Rectal smooth muscle tissue (tissue), 1 donor: ENCODE measurements around the gene RREB1.
A peak's percentile ranks its signal among the peaks of the same experiment; 100 is the strongest.

ENCODE experiments used
- H3K27ac ChIP-seq: one replicate; pipeline ENCODE4 v1.7.0; 2013; ENCODE audit warnings: low read depth, low read length, inconsistent platforms
- H3K27me3 ChIP-seq: one replicate; pipeline ENCODE4 v1.7.0; 2013; ENCODE audit warnings: low read length; ENCODE audit not compliant: control insufficient read depth, insufficient read depth
- H3K36me3 ChIP-seq: one replicate; pipeline ENCODE4 v1.7.0; 2013; ENCODE audit warnings: low read length; ENCODE audit not compliant: control insufficient read depth, insufficient read depth
- H3K4me1 ChIP-seq: one replicate; pipeline ENCODE4 v1.7.0; 2013; ENCODE audit warnings: low read length; ENCODE audit not compliant: control insufficient read depth, insufficient read depth
- H3K4me3 ChIP-seq: one replicate; pipeline ENCODE4 v1.7.0; 2013; ENCODE audit warnings: low read length
- H3K9ac ChIP-seq: one replicate; pipeline ENCODE4 v1.7.0; 2013; ENCODE audit warnings: low read length

RREB1 gene

DNA sequence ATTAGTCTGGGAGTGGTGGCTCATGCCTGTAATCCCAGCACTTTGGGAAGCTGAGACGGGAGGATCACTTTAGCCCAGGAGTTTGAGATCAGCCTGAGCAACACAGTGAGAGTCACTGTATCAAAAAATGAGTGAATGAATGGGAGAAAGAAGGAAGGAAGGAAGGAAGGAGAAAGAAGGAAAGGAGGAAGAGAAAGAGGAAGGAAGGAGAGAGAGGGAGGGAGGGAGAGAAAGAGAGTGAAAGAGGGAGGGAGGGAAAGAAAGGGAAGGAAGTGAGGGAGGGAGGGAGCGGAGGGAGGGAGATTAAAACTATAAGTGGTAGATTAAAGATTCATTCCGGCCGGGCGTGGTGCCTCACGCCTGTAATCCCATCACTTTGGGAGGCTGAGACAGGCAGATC is 28.9 kb upstream of the RREB1 start:
- no peaks in the 10 kb centered on the region for H3K4me1 ChIP-seq
- H3K27ac ChIP-seq, result no peak overlapping the region
- no peak overlapping the region for H3K4me3 ChIP-seq
- H3K36me3 ChIP-seq, result no peaks in the 10 kb centered on the region
- no peaks in the 10 kb centered on the region for H3K27me3 ChIP-seq
- no peak overlapping the region for H3K9ac ChIP-seq

DNA sequence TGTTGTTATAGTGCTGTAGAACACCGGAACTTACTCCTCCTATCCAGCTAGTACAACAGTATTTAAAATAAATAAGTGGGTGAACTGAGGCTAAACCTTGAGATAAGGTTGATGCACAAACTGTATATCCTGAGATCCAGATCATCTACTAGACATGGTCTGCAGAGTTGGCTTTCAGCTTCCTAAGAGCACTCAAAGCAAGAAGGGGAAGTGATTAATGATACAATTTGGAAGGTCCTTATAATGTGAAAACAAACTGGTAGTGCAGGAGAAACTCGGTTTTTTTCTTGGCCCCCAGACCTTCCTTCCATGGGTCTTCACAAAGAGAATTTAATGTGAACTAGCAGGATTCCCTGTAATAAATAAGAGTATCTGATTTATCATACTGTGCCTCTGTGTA is 27.4 kb upstream of the RREB1 start:
- Histone ChIP-seq H3K9ac (no peak overlapping the region), H3K36me3 (no peaks in the 10 kb centered on the region), H3K4me3 (no peak overlapping the region), H3K4me1 (no peaks in the 10 kb centered on the region), H3K27ac (no peak overlapping the region), H3K27me3 (no peaks in the 10 kb centered on the region)

DNA sequence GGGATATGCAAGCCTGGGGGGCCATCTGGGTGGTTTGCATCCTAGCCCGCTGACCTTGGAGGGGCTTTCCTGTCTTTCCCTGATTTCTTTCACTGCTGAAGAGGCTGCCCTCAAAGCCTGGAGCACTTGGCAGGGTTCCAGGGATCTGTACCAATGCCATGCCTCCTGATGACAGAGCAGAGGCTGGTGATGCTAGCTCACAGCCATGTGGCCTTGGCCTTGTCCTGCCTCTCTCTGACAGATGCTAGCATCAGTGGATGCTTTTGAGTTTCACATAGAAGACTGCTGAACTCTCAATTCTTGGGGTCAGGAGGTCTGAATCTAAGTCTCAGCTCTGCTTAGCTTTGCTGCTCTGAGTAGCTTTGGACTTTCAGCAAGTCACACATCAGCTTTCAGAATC is 21.9 kb upstream of the RREB1 start:
- Histone ChIP-seq H3K27me3 (no peaks in the 10 kb centered on the region), H3K4me1 (no peaks in the 10 kb centered on the region), H3K27ac (no peak overlapping the region), H3K9ac (no peak overlapping the region), H3K4me3 (no peak overlapping the region), H3K36me3 (no peaks in the 10 kb centered on the region)

DNA sequence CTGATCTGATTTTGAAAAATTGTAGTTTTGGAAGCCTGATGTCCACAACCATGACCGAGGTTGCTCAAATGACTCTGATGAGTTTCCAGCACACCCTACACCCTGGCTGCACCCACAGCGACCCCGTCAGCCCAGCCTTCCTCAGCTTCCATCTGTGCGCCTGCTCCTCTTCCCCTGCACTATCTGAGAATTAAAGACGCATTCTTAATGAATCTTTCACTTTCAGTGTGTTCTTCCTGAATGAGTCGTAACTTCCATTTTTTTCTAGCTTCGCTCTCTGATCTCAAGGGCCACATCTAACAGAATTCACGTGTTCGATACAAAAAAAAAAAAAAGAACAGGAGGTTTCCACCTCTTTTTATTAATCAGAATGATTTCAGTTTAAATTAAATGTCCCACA is 21.3 kb upstream of the RREB1 start:
- no peaks in the 10 kb centered on the region for H3K27me3 ChIP-seq
- H3K36me3 ChIP-seq, result no peaks in the 10 kb centered on the region
- no peak overlapping the region for H3K9ac ChIP-seq
- H3K27ac ChIP-seq, result no peak overlapping the region
- H3K4me1 ChIP-seq, result no peaks in the 10 kb centered on the region
- peak overlapping the region; percentile 5 for H3K4me3 ChIP-seq

DNA sequence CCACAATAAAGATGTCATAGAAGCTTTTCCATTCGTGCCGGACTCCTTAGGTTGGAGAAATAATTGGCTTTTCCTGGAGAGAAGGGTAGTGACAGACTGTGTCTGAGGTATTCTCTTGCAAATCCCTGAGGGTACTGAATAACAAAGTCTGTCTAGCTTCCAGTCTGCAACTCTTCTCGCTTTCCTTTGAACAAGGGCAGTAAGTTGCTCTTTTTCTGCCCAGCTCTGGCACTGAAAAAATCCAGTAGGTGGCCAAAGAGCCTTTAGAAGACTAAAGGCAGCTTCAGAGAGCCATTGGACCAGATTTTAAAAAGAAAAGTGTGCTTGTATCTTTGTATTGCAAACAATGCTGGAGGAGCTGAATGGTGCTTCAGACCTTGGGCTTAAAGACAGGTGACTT is 20.7 kb upstream of the RREB1 start:
- no peaks in the 10 kb centered on the region for H3K36me3 ChIP-seq
- H3K4me3 ChIP-seq, result peak overlapping the region; percentile 5
- H3K9ac ChIP-seq, result peak overlapping the region; percentile 16
- no peaks in the 10 kb centered on the region for H3K27me3 ChIP-seq
- no peaks in the 10 kb centered on the region for H3K4me1 ChIP-seq
- H3K27ac ChIP-seq, result no peak overlapping the region

DNA sequence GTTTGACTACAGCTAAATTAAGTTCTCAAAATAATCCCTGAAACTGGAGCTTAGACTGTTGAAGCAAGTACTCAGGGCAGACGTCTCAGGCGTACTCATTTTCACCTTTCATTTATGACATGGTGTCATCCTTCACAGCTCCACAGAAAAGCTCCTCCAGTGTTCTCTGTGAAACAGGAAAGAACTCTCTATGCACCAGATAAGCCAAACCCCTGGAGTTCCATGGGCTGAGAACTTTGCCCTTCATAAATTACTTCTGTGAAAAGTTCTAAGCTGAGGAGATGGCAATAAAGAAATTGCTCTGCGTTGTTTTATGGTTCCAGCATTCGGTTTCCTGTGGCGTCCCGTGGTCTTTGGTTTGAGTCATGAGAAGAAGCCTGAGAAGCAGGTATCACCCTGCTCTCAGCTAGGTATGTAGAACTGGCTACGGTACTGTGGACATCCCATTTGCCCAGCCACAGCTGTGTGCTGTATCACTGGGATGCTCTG is 20.2 kb upstream of the RREB1 start:
- no peaks in the 10 kb centered on the region for H3K27me3 ChIP-seq
- no peak overlapping the region for H3K27ac ChIP-seq
- H3K9ac ChIP-seq, result no peak overlapping the region
- H3K36me3 ChIP-seq, result no peaks in the 10 kb centered on the region
- peak overlapping the region; percentile 5 for H3K4me3 ChIP-seq
- H3K4me1 ChIP-seq, result no peaks in the 10 kb centered on the region

DNA sequence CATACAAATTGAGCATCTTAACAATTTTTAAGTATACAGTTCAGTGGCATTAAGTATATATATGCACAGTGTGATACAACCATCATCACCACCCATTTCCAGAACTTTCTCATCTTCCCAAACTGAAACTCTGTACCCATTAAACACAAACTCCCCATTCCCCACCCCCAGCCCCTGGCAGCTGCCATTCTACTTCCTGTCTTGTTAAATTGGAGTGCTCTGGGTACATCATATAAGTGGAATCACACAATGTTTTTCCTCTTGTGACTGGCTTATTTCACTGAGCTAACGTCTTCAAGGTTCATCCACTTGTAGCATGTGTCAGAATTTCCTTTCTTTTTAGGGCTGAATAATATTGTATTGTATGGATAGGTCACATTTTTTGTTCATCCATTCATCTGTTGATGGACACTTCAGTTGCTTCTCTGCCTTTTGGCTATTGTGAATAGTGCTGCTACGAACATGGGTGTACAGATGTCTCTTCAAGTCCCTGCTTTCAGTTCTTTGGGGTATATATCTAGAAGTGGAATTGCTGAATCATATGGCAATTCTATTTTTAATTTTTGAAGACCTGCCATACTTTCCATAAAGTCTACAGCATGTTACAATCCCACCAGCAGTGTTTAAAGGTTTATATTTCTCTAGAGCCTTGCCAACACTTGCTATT is 19.6 kb upstream of the RREB1 start:
- H3K9ac ChIP-seq, result no peak overlapping the region

DNA sequence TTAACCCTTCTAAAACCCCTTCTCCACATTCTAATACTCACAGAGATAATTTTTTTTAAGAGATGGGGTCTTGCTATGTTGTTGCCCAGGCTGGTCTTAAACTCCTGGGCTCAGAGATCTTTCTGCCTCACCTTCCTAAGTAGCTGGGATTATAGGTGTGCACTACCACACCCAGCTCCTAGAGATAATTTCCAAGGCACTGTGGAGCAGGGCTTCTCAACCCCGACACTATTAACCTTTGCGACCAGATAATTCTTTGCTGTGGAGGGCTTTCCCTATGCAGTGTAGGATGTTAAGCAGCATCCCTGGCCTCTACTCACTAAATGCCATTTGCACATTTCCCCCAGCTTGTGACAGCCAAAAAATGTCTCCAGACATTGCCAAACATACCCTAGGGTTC is 8.8 kb upstream of the RREB1 start:
- Histone ChIP-seq H3K4me3 (no peak overlapping the region), H3K36me3 (no peaks in the 10 kb centered on the region), H3K9ac (no peak overlapping the region), H3K27me3 (no peaks in the 10 kb centered on the region), H3K4me1 (no peaks in the 10 kb centered on the region), H3K27ac (no peak overlapping the region)

More for the DNA sequence above, 19.6 kb upstream of the RREB1 start:
- no peak overlapping the region for H3K27ac ChIP-seq
- H3K36me3 ChIP-seq, result no peaks in the 10 kb centered on the region
- no peak overlapping the region for H3K4me3 ChIP-seq
- H3K27me3 ChIP-seq, result no peaks in the 10 kb centered on the region
- H3K4me1 ChIP-seq, result no peaks in the 10 kb centered on the region

DNA sequence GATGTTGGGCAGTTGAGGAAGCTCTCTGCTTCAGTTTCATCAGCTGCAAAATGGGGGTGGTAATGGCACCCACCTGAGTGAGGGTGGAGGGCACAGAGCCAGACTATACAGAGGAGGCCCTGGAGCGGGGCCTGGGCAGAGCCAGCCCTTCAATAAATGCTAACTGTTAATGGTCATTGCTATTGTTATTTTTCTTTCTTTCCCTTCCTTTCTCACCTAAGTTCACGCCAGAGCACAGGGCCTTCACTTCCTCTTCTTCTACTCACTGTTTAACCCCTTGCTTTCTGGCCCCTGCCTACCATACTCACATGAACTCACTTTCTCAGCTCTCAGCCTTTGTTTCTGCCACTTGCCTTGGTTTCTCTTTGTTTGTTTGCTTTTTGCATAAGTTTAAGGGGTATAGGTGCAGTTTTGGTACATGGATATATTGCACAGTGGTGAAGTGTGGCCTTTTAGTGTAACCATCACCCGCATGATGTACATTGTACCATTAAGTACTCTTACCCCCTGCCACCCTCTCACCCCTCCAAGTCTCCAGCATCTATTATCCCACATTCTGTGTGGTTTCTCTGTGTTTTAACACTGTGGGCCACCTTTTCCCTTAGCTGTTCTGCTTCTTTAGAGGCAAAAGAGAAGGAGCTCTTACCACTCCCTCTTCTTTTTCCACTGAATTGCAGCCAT is 7.5 kb upstream of the RREB1 start:
- Histone ChIP-seq H3K9ac (no peak overlapping the region), H3K27ac (no peak overlapping the region), H3K27me3 (no peaks in the 10 kb centered on the region), H3K36me3 (no peaks in the 10 kb centered on the region), H3K4me1 (no peaks in the 10 kb centered on the region), H3K4me3 (no peak overlapping the region)

DNA sequence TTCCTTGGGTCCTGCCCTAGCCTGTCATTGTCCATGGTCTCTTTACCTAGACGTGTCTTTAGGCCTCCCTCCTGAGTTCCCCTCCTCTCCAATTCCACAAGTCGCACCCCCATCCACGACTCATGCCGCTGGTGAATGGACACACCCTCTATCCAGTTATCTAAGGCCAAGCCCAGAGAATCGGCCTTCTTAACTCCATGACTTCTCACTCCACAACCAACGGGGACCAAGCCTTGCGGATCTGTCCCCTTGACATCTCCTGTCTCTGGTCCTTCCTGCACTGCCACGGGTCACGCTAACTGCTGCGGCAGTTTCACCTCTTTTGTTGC is 7.0 kb upstream of the RREB1 start:
- Histone ChIP-seq H3K4me1 (no peaks in the 10 kb centered on the region), H3K27ac (no peak overlapping the region), H3K4me3 (no peak overlapping the region), H3K9ac (no peak overlapping the region), H3K36me3 (no peaks in the 10 kb centered on the region), H3K27me3 (no peaks in the 10 kb centered on the region)

DNA sequence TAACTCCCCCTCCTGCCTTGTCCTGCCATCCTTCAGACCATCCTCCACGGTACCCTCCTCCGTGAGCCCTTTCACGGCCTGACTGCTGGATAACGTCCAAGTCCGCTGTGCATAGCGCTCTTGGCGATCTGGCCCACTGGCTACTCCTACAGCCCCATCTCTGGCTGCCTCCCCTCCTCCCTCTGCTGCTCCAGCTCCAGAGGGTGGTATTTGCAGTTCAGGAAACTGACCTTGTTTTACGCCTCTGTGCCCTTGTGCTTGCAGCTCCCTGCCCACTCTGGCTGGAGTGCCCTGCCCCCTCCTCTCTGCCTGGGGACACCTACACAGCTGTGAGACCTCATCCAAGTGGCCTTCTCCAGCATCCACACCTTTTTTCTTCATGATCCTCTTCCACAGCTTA is 6.5 kb upstream of the RREB1 start:
- Histone ChIP-seq H3K36me3 (no peaks in the 10 kb centered on the region), H3K9ac (no peak overlapping the region), H3K27ac (no peak overlapping the region), H3K27me3 (no peaks in the 10 kb centered on the region), H3K4me3 (no peak overlapping the region), H3K4me1 (no peaks in the 10 kb centered on the region)

DNA sequence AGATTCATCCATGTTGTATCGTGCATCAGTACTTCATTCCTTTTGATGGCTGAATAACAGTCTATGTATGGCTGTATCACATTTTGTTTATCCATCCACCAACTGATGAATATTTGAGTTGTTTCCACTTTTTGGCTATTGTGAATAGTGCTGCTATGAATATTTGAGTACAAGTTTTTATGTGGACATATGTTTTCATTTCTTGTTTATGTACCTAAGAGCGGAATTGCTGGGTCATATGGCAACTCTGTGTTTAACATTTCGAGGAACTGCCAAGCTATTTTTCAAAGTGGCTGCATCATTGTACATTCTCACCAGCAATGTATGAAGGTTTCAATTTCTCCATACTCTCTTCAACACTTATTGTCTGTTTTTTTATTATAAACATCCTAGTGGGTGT is 3.0 kb upstream of the RREB1 start:
- Histone ChIP-seq H3K27me3 (no peaks in the 10 kb centered on the region), H3K36me3 (no peaks in the 10 kb centered on the region), H3K9ac (no peak overlapping the region), H3K4me3 (no peak overlapping the region), H3K27ac (no peak overlapping the region), H3K4me1 (peaks cover 3% of the 10 kb centered on the region)

DNA sequence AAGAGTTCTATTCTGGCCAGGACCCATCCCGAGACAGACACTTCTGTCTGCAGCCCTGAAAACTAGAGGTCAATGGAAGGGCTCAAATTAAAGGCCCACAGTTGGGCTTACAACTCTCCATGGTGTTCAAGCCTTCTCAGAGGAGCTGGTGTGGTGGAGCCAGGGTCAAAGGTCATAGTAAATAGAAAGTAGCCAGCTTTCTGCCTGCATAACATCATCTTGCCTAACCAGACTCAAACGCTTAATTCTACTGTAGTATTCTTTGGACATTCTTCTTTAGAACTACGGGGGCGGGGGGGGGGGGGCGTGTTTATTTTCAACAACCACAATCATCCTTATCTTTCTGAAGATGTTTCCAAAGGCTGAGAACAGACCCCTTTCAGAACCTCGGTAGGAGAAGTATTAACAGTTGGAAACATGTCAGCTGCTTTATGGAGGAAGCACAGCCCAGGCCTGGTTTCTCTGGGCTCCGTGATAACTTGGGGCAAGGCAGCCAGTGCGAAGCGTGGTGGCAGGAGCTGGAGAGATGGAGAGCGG is 1.5 kb upstream of the RREB1 start:
- no peaks in the 10 kb centered on the region for H3K36me3 ChIP-seq
- no peak overlapping the region for H3K9ac ChIP-seq
- H3K4me3 ChIP-seq, result peak overlapping the region; percentile 56
- peaks cover 12% of the 10 kb centered on the region for H3K4me1 ChIP-seq
- peak overlapping the region; percentile 54 for H3K27ac ChIP-seq
- H3K27me3 ChIP-seq, result no peaks in the 10 kb centered on the region
